IMR-90 (cell line): ENCODE measurements around the gene CHD6. TPM values are rescaled to one million over a fixed set of nuclear protein-coding genes. Genes with fewer than 3 reads are reported as not detected.

Experiments used
- ATAC-seq: fragments of 200-7000 bp; cut with Tn5 transposase; 2 replicates; pipeline ENCODE4 v1.9.1; 2020; ENCODE audit warnings: low read depth, mild to moderate bottlenecking, moderate library complexity
- BruUV-seq: library from RNA; stranded (reverse); fragments of 400-500 nt; replicated peaks from 2 replicates; lab custom pipeline; 2021; lab: Mats Ljungman, UMichigan
- CTCF ChIA-PET: fragments of 300-600 bp; formaldehyde crosslinking; extraction: SDS; loops from one replicate; lab custom pipeline; 2021; ENCODE audit warnings: antibody characterized with exemption; lab: Yijun Ruan, JAX
- POLR2A ChIA-PET: fragments of 300-600 bp; sonication (Branson Sonifier 250); formaldehyde crosslinking; loops from one replicate; lab custom pipeline; 2022; ENCODE audit warnings: antibody characterized with exemption; ENCODE audit not compliant: unreplicated experiment; lab: Charles Lee
- DNase-seq: peaks from one replicate; pipeline ENCODE4 v3.0.0; 2013
- H2AFZ ChIP-seq: replicated peaks from 2 replicates; pipeline ENCODE3; 2013; ENCODE audit warnings: low read length, mild to moderate bottlenecking; ENCODE audit not compliant: poor library complexity
- H2AK5ac ChIP-seq: 2 replicates; pipeline ENCODE4 v1.6.1; 2013; ENCODE audit warnings: low read depth, low read length, inconsistent platforms
- H2AK9ac ChIP-seq: replicated peaks from 2 replicates; pipeline ENCODE3; 2013; ENCODE audit warnings: mild to moderate bottlenecking, low read depth, low read length, moderate library complexity; ENCODE audit not compliant: poor library complexity
- H2BK120ac ChIP-seq: 2 replicates; pipeline ENCODE4 v1.6.1; 2013; ENCODE audit warnings: low read depth, low read length, inconsistent platforms
- H2BK15ac ChIP-seq: 3 replicates; pipeline ENCODE4 v1.6.1; 2013; ENCODE audit warnings: low read depth, low read length, inconsistent platforms
- H2BK20ac ChIP-seq: 2 replicates; pipeline ENCODE4 v1.6.1; 2013; ENCODE audit warnings: low read depth, mild to moderate bottlenecking, inconsistent platforms, low read length, moderate library complexity
- H2BK5ac ChIP-seq: 2 replicates; pipeline ENCODE4 v1.6.1; 2013; ENCODE audit warnings: mild to moderate bottlenecking, low read depth, low read length, inconsistent platforms; ENCODE audit not compliant: poor library complexity, severe bottlenecking
- H3K14ac ChIP-seq: replicated peaks from 2 replicates; pipeline ENCODE4 v1.6.1; 2013; ENCODE audit warnings: low read depth, low read length, inconsistent platforms
- H3K18ac ChIP-seq: 2 replicates; pipeline ENCODE4 v1.6.1; 2013; ENCODE audit warnings: low read depth, low read length, control low read depth
- H3K23ac ChIP-seq: 2 replicates; pipeline ENCODE4 v1.6.1; 2013; ENCODE audit warnings: low read depth, low read length, inconsistent platforms
- H3K27ac ChIP-seq: 2 replicates; pipeline ENCODE4 v1.5.1; 2013; ENCODE audit warnings: mild to moderate bottlenecking, control low read depth, low read length; ENCODE audit not compliant: insufficient read depth
- H3K27me3 ChIP-seq: 2 replicates; pipeline ENCODE4 v1.6.1; 2013; ENCODE audit warnings: low read length; ENCODE audit not compliant: control insufficient read depth, insufficient read depth
- H3K36me3 ChIP-seq: 2 replicates; pipeline ENCODE4 v1.6.1; 2013; ENCODE audit warnings: low read length, mixed read lengths; ENCODE audit not compliant: control insufficient read depth, insufficient read depth
- H3K4ac ChIP-seq: 2 replicates; pipeline ENCODE4 v1.6.1; 2013; ENCODE audit warnings: low read depth, low read length, inconsistent platforms
- H3K4me1 ChIP-seq: 2 replicates; pipeline ENCODE4 v1.6.1; 2013; ENCODE audit warnings: low read length, mixed read lengths; ENCODE audit not compliant: control insufficient read depth, insufficient read depth
- H3K4me2 ChIP-seq: 2 replicates; pipeline ENCODE4 v1.6.1; 2013; ENCODE audit warnings: low read depth, mild to moderate bottlenecking, control low read depth, low read length, moderate library complexity
- H3K4me3 ChIP-seq: 2 replicates; pipeline ENCODE4 v1.5.1; 2013; ENCODE audit warnings: low read depth, mild to moderate bottlenecking, control low read depth, low read length, moderate library complexity; ENCODE audit not compliant: insufficient read depth
- H3K56ac ChIP-seq: 2 replicates; pipeline ENCODE4 v1.6.1; 2013; ENCODE audit warnings: low read length, inconsistent platforms; ENCODE audit not compliant: insufficient read depth; ENCODE audit errors: extremely low read depth
- H3K79me1 ChIP-seq, 2 experiments: 2 replicates each; pipeline ENCODE4 v1.6.1; 2013; ENCODE audit warnings: low read length in 2 of 2, inconsistent platforms in 1 of 2, low read depth in 1 of 2
- H3K9ac ChIP-seq: 2 replicates; pipeline ENCODE4 v1.6.1; 2013; ENCODE audit warnings: low read depth, low read length, control low read depth
- H3K9me1 ChIP-seq: 2 replicates; pipeline ENCODE4 v1.6.1; 2013; ENCODE audit warnings: low read length, inconsistent platforms; ENCODE audit not compliant: insufficient read depth
- H3K9me3 ChIP-seq: 2 replicates; pipeline ENCODE4 v1.6.1; 2013; ENCODE audit warnings: low read length; ENCODE audit not compliant: control insufficient read depth, insufficient read depth
- H4K20me1 ChIP-seq: 2 replicates; pipeline ENCODE4 v1.6.1; 2013; ENCODE audit warnings: low read length, inconsistent platforms; ENCODE audit not compliant: insufficient read depth
- H4K5ac ChIP-seq: 2 replicates; pipeline ENCODE4 v1.6.1; 2013; ENCODE audit warnings: mild to moderate bottlenecking, low read depth, low read length, control low read depth
- H4K8ac ChIP-seq, 2 experiments: 2 replicates each; pipeline ENCODE4 v1.6.1; 2013; ENCODE audit warnings: low read depth in 2 of 2, low read length in 2 of 2, control low read depth in 1 of 2, inconsistent platforms in 1 of 2
- H4K91ac ChIP-seq: 2 replicates; pipeline ENCODE4 v1.6.1; 2013; ENCODE audit warnings: low read depth, low read length, inconsistent platforms; ENCODE audit not compliant: insufficient read depth
- CEBPB ChIP-seq: IDR thresholded peaks from 2 replicates; pipeline ENCODE4 v1.6.1; 2012; ENCODE audit warnings: low read depth, low read length, improper control_type of control experiment
- CHD1 ChIP-seq: IDR thresholded peaks from 2 replicates; pipeline ENCODE4 v1.6.1; 2012; ENCODE audit warnings: low read depth, low read length, improper control_type of control experiment
- FOS ChIP-seq: fragments of 150-350 bp; IDR thresholded peaks from 2 replicates; pipeline ENCODE4 v1.6.1; 2016; ENCODE audit warnings: low read depth, low read length
- MAFK ChIP-seq: IDR thresholded peaks from 2 replicates; pipeline ENCODE4 v1.6.1; 2012; ENCODE audit warnings: low read depth, low read length, improper control_type of control experiment
- MXI1 ChIP-seq: IDR thresholded peaks from 2 replicates; pipeline ENCODE4 v1.6.1; 2012; ENCODE audit warnings: low read depth, mild to moderate bottlenecking, low read length, moderate library complexity, borderline replicate concordance
- POLR2A ChIP-seq: IDR thresholded peaks from 2 replicates; pipeline ENCODE4 v1.6.1; 2012; ENCODE audit warnings: mild to moderate bottlenecking, low read depth, low read length
- RAD21 ChIP-seq: IDR thresholded peaks from 2 replicates; pipeline ENCODE4 v1.6.1; 2012; ENCODE audit warnings: low read length, improper control_type of control experiment
- WGBS, 2 experiments: methylation state at CpG; one replicate each; pipeline versions ENCODE4 v1.1.5 to v1.1.7; 2013; ENCODE audit warnings: missing lambda C conversion rate in 2 of 2; ENCODE audit not compliant: insufficient read length in 1 of 2; ENCODE audit errors: extremely low coverage in 2 of 2; 5-methylcytosine and 5-hydroxymethylcytosine counted together
- dilution Hi-C: fragments of 300-500 bp; cut with HindIII; formaldehyde crosslinking; loops from one replicate; pipeline ENCODE4 v1.14.3; 2018; ENCODE audit warnings: low sequenced_read_pairs; ENCODE audit not compliant: unreplicated experiment
- in situ Hi-C: fragments of 300-500 bp; cut with MboI; formaldehyde crosslinking; loops from 3 replicates; pipeline ENCODE4 v1.14.3; 2019; ENCODE audit warnings: low sequenced_read_pairs, inconsistent platforms, mixed read lengths
- intact Hi-C: fragments of 100-400 bp; cut with micrococcal nuclease; formaldehyde crosslinking; loops from 2 replicates; pipeline ENCODE4 v1.10.0; 2022
- polyA plus RNA-seq, 3 experiments: library from polyadenylated mRNA; depleted of rRNA; stranded (reverse); fragments of >200 nt; gene quantifications; 2 replicates each; pipeline ENCODE4 v1.2.3, GENCODE V29; 2012; ENCODE audit warnings: low replicate concordance in 1 of 3
- total RNA-seq: library from RNA; depleted of rRNA; stranded (reverse); fragments of >200 nt; gene quantifications from 2 replicates; pipeline ENCODE4 v1.2.3, GENCODE V29; 2012

The CHD6 gene
- total and polyA plus RNA-seq, 2 of the 4 experiments (the other 2 are of a cell fraction) = 8.8 to 26.7 TPM

GRCh38 chr20:41390889-41391288 is 227.3 kb downstream of the CHD6 start:
- no peak overlapping the region for H2BK5ac ChIP-seq
- in situ Hi-C loops = no loop called here
- TF ChIP-seq CEBPB (peak; percentile 85), MAFK (no peak), POLR2A (no peak), RAD21 (no peak), CHD1 (no peak), MXI1 (no peak), FOS (no peak)
- H2BK15ac ChIP-seq = no peak overlapping the region
- no peak overlapping the region for H4K5ac ChIP-seq
- no peak overlapping the region for H2BK20ac ChIP-seq
- H3K4me3 ChIP-seq = no peak overlapping the region
- H4K20me1 ChIP-seq = no peaks in the 10 kb centered on the region
- no peaks in the 10 kb centered on the region for H3K79me1 ChIP-seq
- H4K91ac ChIP-seq = no peak overlapping the region
- H2AK5ac ChIP-seq = no peak overlapping the region
- no peak overlapping the region for H3K4me2 ChIP-seq
- no peak overlapping the region for H2BK120ac ChIP-seq
- no peaks in the 10 kb centered on the region for H3K9me3 ChIP-seq
- intact Hi-C loops = no loop called here
- POLR2A ChIA-PET = no interaction called here
- no peak overlapping the region for H3K4ac ChIP-seq
- no peak overlapping the region for H3K18ac ChIP-seq
- CTCF ChIA-PET = no interaction called here
- ATAC-seq (no peak), DNase-seq (no peak)
- H3K4me1 ChIP-seq = peaks cover 2% of the 10 kb centered on the region; the same call in 1 of the 2 replicates
- H3K56ac ChIP-seq = no peak overlapping the region
- H2AFZ ChIP-seq = no peak overlapping the region
- H2AK9ac ChIP-seq = no peak overlapping the region
- dilution Hi-C loops = no loop called here
- H3K14ac ChIP-seq = no peak overlapping the region
- H3K27me3 ChIP-seq = peaks cover 6% of the 10 kb centered on the region
- H3K23ac ChIP-seq = no peak overlapping the region
- no CpG with 5 or more reads among the region's 3 CpGs for WGBS, 2 experiments
- H3K36me3 ChIP-seq = no peaks in the 10 kb centered on the region
- H3K9me1 ChIP-seq = no peaks in the 10 kb centered on the region
- no TSS peak for BruUV-seq
- H4K8ac ChIP-seq = no peak overlapping the region
- H3K9ac ChIP-seq = no peak overlapping the region
- no peak overlapping the region for H3K27ac ChIP-seq
